Muscle of leg (tissue), 11 donors: ENCODE measurements around the gene SURF1. TPM values are rescaled to one million over a fixed set of nuclear protein-coding genes. Genes with fewer than 3 reads are reported as not detected.

Experiments used
- DNase-seq: peaks from one replicate; pipeline ENCODE4 v3.0.0; 2013
- H3K27ac ChIP-seq: one replicate; pipeline ENCODE4 v1.5.1; 2013; ENCODE audit warnings: mild to moderate bottlenecking, low read length, control low read depth
- H3K27me3 ChIP-seq: one replicate; pipeline ENCODE4 v1.6.1; 2013; ENCODE audit warnings: low read length; ENCODE audit not compliant: control insufficient read depth, insufficient read depth
- H3K36me3 ChIP-seq: one replicate; pipeline ENCODE4 v1.6.1; 2013; ENCODE audit warnings: low read length; ENCODE audit not compliant: control insufficient read depth, insufficient read depth
- H3K4me1 ChIP-seq: one replicate; pipeline ENCODE4 v1.6.1; 2013; ENCODE audit warnings: low read length; ENCODE audit not compliant: control insufficient read depth, insufficient read depth
- H3K4me3 ChIP-seq: one replicate; pipeline ENCODE4 v1.5.1; 2013; ENCODE audit warnings: low read length, control low read depth
- H3K9me3 ChIP-seq: replicated peaks from 2 replicates; pipeline ENCODE4 v1.6.1; 2013; ENCODE audit warnings: low read depth, low read length; ENCODE audit not compliant: control insufficient read depth
- WGBS: methylation state at CpG from one replicate; pipeline ENCODE4 v1.1.5; 2013; ENCODE audit warnings: missing lambda C conversion rate; ENCODE audit not compliant: insufficient coverage; 5-methylcytosine and 5-hydroxymethylcytosine counted together
- polyA plus RNA-seq, 8 donors: library from polyadenylated mRNA; unstranded; fragments of 120-200 nt; gene quantifications; one replicate each; pipeline versions ENCODE4 v1.2.1 to v1.2.3, GENCODE V29; 2013; ENCODE audit warnings: inconsistent platforms in 1 of 8, low replicate concordance in 1 of 8; ENCODE audit not compliant: insufficient read length in 8 of 8, insufficient read depth in 1 of 8
- total RNA-seq: library from RNA; stranded (reverse); fragments of 120-200 nt; gene quantifications from one replicate; pipeline ENCODE4 v1.2.4, GENCODE V29; 2013

The SURF1 gene
- total and polyA plus RNA-seq, 9 donors, result 19.3 to 36.5 (median 26.8) TPM

DNA sequence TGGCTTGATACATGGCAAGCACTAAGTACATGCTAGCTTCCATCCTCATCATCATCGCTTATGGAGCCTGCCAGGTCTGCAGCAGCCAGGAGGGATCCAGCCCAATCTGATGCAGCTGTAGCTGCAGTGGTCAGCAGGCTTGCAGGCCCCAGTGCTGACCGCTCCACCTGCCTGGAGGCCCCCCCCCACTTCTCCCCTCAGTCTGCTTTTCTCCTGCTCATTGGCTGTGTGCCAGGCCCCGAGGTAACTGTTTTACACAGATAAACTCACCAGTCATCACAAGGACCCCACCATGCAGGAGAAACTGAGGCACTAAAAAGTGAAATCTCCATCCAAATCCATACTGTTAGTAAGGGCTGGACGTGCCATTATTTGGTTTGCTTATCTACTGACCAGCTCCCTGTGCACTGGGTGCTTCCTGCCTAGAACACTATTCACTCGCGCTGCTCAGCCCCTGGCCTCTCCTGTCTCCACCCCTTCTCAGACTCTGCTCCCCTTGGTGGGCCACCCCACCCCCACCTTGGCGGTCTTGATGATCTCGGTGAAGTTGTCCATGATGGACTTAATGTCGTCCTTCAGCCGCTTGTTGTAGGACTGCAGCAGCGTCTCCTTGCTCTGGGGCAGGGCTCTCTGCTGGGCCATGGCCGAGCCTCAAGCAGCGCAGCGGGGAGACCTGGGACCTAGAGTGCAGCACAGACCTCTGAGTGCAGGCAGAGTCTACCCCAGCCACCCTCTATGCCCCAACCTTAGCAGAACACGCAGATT lies 10.1 kb downstream of the SURF1 start:
- H3K4me3 ChIP-seq, result peak overlapping the region; percentile 100
- H3K27me3 ChIP-seq, result no peaks in the 10 kb centered on the region
- peak overlapping the region; percentile 47 for H3K27ac ChIP-seq
- H3K36me3 ChIP-seq, result peaks cover 75% of the 10 kb centered on the region
- WGBS, result 62% methylated on average over 10 of the region's 15 CpGs
- no peaks in the 10 kb centered on the region for H3K9me3 ChIP-seq
- H3K4me1 ChIP-seq, result peaks cover 35% of the 10 kb centered on the region
- no peak for DNase-seq

DNA sequence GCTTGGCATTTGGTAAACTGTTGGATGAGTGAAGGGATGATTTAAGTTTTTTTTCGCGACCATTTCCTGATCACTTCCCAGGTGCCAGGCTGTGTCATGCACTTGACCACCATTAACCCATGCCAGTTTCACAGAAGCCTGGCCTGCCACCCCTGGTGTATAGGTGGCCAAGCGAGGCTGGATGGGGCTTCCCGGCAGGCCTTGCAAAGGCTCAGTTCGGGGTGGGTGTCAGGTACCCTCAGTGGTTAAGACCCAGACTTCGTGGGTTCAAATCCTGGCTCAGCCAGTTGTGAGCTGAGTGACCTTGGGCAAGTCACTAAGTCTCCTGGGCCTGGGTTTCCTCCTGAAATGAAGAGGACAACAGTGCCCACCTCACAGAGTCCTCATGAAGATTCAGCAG lies 10.7 kb downstream of the SURF1 start:
- Histone ChIP-seq H3K36me3 (peaks cover 75% of the 10 kb centered on the region), H3K9me3 (no peaks in the 10 kb centered on the region), H3K4me3 (no peak overlapping the region), H3K4me1 (peaks cover 35% of the 10 kb centered on the region), H3K27me3 (no peaks in the 10 kb centered on the region), H3K27ac (no peak overlapping the region)
- DNase-seq, result no peak
- WGBS, result 94% methylated on average over 2 of the region's 6 CpGs

DNA sequence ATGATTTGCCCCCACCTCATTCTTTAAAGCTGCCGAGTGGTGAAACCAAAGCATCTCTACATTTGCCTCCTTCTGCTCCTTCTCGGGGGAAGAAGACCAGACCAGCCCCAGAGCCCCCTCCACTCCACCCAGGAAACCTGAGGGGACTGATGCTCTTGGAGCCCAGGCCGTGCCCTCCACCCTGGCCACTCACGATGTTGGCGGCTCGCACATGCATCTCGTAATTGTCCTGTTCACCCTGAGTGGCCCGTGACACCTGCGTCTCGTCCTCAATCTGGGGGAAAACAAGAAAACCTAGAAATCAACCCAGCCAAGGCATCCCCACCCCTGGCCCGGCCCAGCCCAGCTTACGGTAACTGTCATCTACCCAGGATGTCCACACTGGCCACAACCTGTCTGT lies 11.3 kb downstream of the SURF1 start:
- Histone ChIP-seq H3K27me3 (no peaks in the 10 kb centered on the region), H3K27ac (no peak overlapping the region), H3K4me1 (peaks cover 35% of the 10 kb centered on the region), H3K9me3 (no peaks in the 10 kb centered on the region), H3K36me3 (peaks cover 74% of the 10 kb centered on the region), H3K4me3 (no peak overlapping the region)
- WGBS, result 90% methylated on average over 12 of the region's 12 CpGs
- DNase-seq, result no peak

DNA sequence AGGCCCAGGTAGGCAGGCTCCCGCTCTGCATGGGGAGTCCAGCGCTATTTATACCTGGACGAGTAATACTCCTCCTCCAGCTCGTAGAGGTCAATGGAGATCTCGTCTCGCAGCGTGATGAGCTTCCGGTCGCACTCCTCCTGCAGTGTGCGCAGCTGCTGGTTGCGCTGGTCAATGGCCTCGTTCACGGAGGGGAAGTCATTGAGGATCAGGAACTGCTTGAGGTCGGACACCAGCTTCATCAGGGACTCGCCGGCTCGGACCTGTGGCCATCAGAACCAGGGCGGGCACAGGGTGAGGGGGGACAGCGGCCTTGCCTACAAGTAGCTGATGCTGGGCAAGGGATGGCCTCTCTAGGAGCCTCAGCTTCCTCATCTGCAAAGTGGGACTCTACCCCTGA lies 12.2 kb downstream of the SURF1 start:
- 96% methylated on average over 14 of the region's 19 CpGs for WGBS
- H3K4me3 ChIP-seq, result no peak overlapping the region
- no peaks in the 10 kb centered on the region for H3K27me3 ChIP-seq
- peaks cover 73% of the 10 kb centered on the region for H3K36me3 ChIP-seq
- H3K9me3 ChIP-seq, result no peaks in the 10 kb centered on the region
- H3K4me1 ChIP-seq, result peaks cover 26% of the 10 kb centered on the region
- no peak overlapping the region for H3K27ac ChIP-seq
- DNase-seq, result no peak

DNA sequence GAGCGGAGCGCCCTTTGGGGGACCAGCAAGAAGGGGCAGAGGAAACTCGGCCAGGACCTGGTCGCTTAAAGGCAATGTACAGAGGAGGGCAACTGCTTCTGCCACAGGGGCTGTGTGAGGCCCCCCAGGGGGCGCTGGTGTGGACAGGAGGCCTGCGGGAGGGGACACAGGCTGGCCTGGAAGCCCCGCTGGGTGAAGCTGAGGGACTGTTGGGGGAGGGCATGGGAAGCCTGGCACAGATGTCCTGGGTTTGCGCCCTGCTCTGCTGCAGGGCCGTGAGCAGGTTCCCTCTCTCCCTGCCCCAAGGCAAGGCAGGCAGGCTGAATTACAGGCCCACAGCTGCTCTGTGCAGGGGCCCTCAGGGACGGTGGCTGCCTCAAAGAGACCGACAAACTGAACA lies 13.7 kb downstream of the SURF1 start:
- Histone ChIP-seq H3K27me3 (no peaks in the 10 kb centered on the region), H3K36me3 (peaks cover 79% of the 10 kb centered on the region), H3K4me3 (no peak overlapping the region), H3K4me1 (peaks cover 21% of the 10 kb centered on the region), H3K27ac (no peak overlapping the region), H3K9me3 (no peaks in the 10 kb centered on the region)
- DNase-seq, result no peak
- 73% methylated on average over 9 of the region's 11 CpGs for WGBS

DNA sequence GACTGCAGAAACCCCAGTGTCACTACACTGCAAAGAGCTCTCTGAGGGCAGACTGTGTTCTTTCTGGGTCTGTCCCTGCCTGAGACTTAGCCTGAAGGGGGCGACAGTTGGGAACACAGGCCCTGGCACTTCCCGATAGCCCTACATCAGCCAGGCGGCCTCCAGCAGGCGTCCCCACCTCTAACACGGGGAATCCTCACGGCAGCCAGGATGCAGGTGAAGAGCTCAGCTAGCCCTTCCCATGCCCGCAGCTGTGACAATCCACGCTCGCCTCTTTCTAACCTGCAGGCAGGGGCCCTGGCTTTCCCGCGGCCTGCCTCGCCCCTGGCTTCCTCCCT lies 14.2 kb downstream of the SURF1 start:
- 70% methylated on average over 11 of the region's 12 CpGs for WGBS
- Histone ChIP-seq H3K4me3 (no peak overlapping the region), H3K9me3 (no peaks in the 10 kb centered on the region), H3K4me1 (peaks cover 21% of the 10 kb centered on the region), H3K36me3 (peaks cover 79% of the 10 kb centered on the region), H3K27me3 (no peaks in the 10 kb centered on the region), H3K27ac (no peak overlapping the region)
- DNase-seq, result no peak

DNA sequence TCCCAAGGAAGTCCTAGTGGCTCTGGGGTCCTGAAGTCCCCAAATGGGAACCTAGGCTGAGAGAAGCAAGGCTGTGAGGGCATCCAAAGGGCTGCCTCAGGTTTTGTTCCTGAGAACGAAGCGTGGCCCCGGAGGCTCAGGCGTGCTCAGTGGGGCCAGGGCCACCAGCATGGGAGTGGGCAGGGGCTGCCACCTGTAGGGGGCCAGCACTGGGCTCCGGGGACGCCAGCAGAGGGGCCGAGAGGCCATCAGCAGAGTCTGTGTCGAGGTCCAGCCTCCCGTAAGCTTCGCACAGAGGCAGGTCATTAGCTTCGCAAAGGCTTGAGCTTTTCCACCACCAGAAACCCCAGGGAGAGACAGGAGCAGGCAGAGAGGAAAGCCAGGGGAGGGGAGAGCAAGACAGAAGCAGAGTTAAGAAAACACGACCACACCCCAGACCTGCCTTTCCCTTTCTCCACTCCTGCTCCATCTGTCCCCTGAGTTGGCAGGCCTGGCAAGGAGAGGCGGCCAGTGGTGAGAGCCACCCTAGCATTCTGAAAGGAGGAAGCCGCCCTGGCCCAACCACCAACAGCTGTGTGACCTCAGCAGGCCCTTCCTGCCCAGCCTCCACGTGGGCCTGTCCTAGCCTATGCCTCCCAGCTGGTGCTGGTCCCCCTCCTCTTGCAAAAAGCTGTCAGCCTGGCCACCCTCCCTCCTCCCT lies 14.8 kb downstream of the SURF1 start:
- DNase-seq, result peak; percentile 61
- H3K36me3 ChIP-seq, result peaks cover 79% of the 10 kb centered on the region
- no peak overlapping the region for H3K4me3 ChIP-seq
- peaks cover 18% of the 10 kb centered on the region for H3K4me1 ChIP-seq
- no peaks in the 10 kb centered on the region for H3K27me3 ChIP-seq
- no peaks in the 10 kb centered on the region for H3K9me3 ChIP-seq
- 79% methylated on average over 13 of the region's 15 CpGs for WGBS
- H3K27ac ChIP-seq, result no peak overlapping the region

DNA sequence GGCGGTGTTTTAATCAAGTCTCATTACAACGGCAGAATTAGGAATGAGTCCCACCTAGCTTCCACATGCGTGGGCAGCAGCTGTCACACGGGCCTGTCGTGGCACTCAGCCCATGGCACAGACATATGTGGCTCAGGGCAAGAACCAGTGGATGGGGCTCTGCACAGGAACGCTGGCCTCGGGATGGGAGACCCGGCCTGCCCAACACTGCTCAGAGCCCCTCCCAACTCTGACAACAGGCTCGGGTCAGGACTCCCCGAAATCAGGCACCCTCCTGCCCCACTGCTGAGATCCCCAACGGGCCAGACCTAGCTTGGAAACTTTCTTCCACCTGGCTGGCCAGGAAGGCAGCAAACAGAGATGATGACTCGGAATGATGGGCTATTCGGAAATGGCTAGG lies 15.4 kb downstream of the SURF1 start:
- 92% methylated on average over 12 of the region's 13 CpGs for WGBS
- Histone ChIP-seq H3K27ac (no peak overlapping the region), H3K4me1 (peaks cover 15% of the 10 kb centered on the region), H3K4me3 (no peak overlapping the region), H3K9me3 (no peaks in the 10 kb centered on the region), H3K36me3 (peaks cover 74% of the 10 kb centered on the region), H3K27me3 (no peaks in the 10 kb centered on the region)
- no peak for DNase-seq

DNA sequence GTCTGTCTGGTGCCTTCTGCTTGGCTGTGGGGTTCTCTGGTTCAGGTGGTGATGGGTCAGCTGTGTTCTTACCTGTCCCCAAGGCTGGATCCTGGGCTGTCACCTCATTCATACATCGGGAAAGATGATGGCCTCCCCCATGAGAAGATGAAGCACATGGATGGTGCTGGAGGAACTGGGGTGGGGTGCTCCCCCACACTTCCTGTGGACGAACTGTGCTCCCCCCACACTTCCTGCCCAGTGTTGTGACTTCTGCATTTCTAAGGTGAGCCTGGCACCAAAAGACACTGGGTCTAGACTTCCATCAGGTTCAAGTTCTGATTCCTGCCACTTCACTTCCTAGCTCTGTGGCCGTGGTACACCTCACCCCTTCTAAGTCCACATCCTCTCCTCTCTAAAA lies 16.0 kb downstream of the SURF1 start:
- Histone ChIP-seq H3K36me3 (peaks cover 67% of the 10 kb centered on the region), H3K9me3 (no peaks in the 10 kb centered on the region), H3K27me3 (no peaks in the 10 kb centered on the region), H3K27ac (no peak overlapping the region), H3K4me1 (peaks cover 16% of the 10 kb centered on the region), H3K4me3 (no peak overlapping the region)
- no peak for DNase-seq
- 50% methylated on average over 1 of the region's 3 CpGs for WGBS

DNA sequence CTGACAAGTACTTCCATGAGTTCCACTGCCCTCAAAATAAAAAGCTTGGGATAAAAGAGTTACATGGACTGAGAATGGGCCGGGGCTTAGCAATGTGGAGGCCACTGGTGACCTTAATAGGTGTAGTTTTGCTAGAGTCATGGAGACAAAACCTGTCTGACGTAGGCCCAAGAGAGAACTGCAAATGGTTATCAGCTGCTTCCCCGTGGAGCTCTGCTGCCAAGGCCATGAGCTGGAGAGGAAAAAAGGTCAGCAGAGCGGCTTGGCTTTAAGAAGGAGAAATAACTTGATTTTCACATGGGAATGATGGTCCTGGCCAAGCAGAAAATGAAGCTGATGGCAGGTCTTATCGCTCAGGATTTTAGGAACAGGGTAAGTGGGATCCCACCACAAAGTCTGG lies 16.6 kb downstream of the SURF1 start:
- no peak overlapping the region for H3K27ac ChIP-seq
- H3K4me3 ChIP-seq, result no peak overlapping the region
- no peaks in the 10 kb centered on the region for H3K9me3 ChIP-seq
- peaks cover 63% of the 10 kb centered on the region for H3K36me3 ChIP-seq
- H3K4me1 ChIP-seq, result peaks cover 22% of the 10 kb centered on the region
- H3K27me3 ChIP-seq, result no peaks in the 10 kb centered on the region
- WGBS, result 78% methylated on average over 5 of the region's 5 CpGs
- DNase-seq, result no peak
